Ascending aorta (tissue), 2 donors: Measurements from ENCODE around the gene TMEM116. TPM values are rescaled to one million over a fixed set of nuclear protein-coding genes. Genes with fewer than 3 reads are reported as not detected.
"Not testable (repeated sequence)": the region's sequence is repeated elsewhere in the genome, so short reads cannot be mapped to it uniquely, and the experiment has no call there.

ENCODE experiments used
- DNase-seq, 2 donors: peaks; one replicate each; pipeline ENCODE4 v3.0.0-alpha.2; 2019; ENCODE audit warnings: low spot score in 2 of 2
- H3K27ac ChIP-seq, 2 donors: fragments of 200-600 bp; sonication (generic); one replicate each; pipeline ENCODE4 v1.5.1; 2016 to 2017; ENCODE audit warnings: mild to moderate bottlenecking in 1 of 2
- H3K27me3 ChIP-seq: fragments of 200-600 bp; sonication (generic); one replicate; pipeline ENCODE4 v1.5.1; 2017
- H3K36me3 ChIP-seq, 2 donors: fragments of 200-600 bp; sonication (generic); one replicate each; pipeline ENCODE4 v1.5.1; 2016
- H3K4me1 ChIP-seq, 2 donors: fragments of 200-600 bp; sonication (generic); one replicate each; pipeline ENCODE4 v1.5.1; 2016 to 2017; ENCODE audit warnings: mild to moderate bottlenecking in 1 of 2
- H3K4me3 ChIP-seq, 2 donors: fragments of 200-600 bp; sonication (generic); one replicate each; pipeline ENCODE4 v1.5.1; 2016 to 2017; ENCODE audit warnings: mild to moderate bottlenecking in 1 of 2
- H3K9me3 ChIP-seq, 2 donors: fragments of 200-600 bp; sonication (generic); one replicate each; pipeline ENCODE4 v1.5.1; 2016
- CTCF ChIP-seq, 3 experiments: fragments of 200-600 bp in 2 of 3; fragments of 450-650 bp in 1 of 3; sonication (generic) in 2 of 3; IDR thresholded peaks; one replicate each; pipeline ENCODE4 v1.5.1; 2016 to 2019; ENCODE audit warnings: antibody characterized with exemption in 3 of 3, mild to moderate bottlenecking in 1 of 3, moderate library complexity in 1 of 3
- intact Hi-C: fragments of 100-400 bp; cut with DNase I; formaldehyde crosslinking; loops from one replicate; pipeline ENCODE4 v1.15.1; 2023
- total RNA-seq: library from RNA; depleted of rRNA; stranded (reverse); fragments of >200 nt; gene quantifications from one replicate; pipeline ENCODE4 v1.1.0, GENCODE V29; 2016

TMEM116 gene
- total RNA-seq, 1 donor from 2014 or later: 2.2 TPM

GRCh38 chr12:111998015-111998414 is 14.9 kb downstream of the TMEM116 start:
- no peak for TF ChIP-seq CTCF (IDR thresholded peaks at IDR 0.05)
- Histone ChIP-seq H3K4me3 (no peak overlapping the region), H3K27me3 (no peaks in the 10 kb centered on the region), H3K36me3 (no peaks in the 10 kb centered on the region), H3K9me3 (no peaks in the 10 kb centered on the region), H3K4me1 (peaks cover 0 to 26% of the 10 kb centered on the region in 2 donors), H3K27ac (peak overlapping the region; percentile 55 to 62)
- intact Hi-C loops: no loop called here
- no peak for DNase-seq

GRCh38 chr12:111997300-111997699 is 15.7 kb downstream of the TMEM116 start:
- no peak for DNase-seq
- H3K27ac ChIP-seq: peak overlapping the region; percentile 55 to 62
- no peaks in the 10 kb centered on the region for H3K36me3 ChIP-seq
- no peaks in the 10 kb centered on the region for H3K9me3 ChIP-seq
- H3K4me1 ChIP-seq: peaks cover 0 to 26% of the 10 kb centered on the region in 2 donors
- TF ChIP-seq CTCF (IDR thresholded peaks at IDR 0.05): no peak
- H3K27me3 ChIP-seq: no peaks in the 10 kb centered on the region
- intact Hi-C loops: no loop called here
- no peak overlapping the region for H3K4me3 ChIP-seq

GRCh38 chr12:111995782-111996480 is 17.0 kb downstream of the TMEM116 start:
- intact Hi-C loops: no loop called here
- TF ChIP-seq CTCF (IDR thresholded peaks at IDR 0.05): no peak
- H3K27me3 ChIP-seq: no peaks in the 10 kb centered on the region
- peaks cover 0 to 14% of the 10 kb centered on the region in 2 donors for H3K4me1 ChIP-seq
- no peaks in the 10 kb centered on the region for H3K36me3 ChIP-seq
- no peak for DNase-seq
- H3K4me3 ChIP-seq: no peak overlapping the region
- H3K9me3 ChIP-seq: no peaks in the 10 kb centered on the region
- H3K27ac ChIP-seq: no peak overlapping the region

- H3K36me3 ChIP-seq, intact Hi-C loops, H3K4me3 ChIP-seq, DNase-seq, H3K27ac ChIP-seq, H3K9me3 ChIP-seq, H3K27me3 ChIP-seq: not testable (repeated sequence)
- peaks cover 0 to 11% of the 10 kb centered on the region in 2 donors for H3K4me1 ChIP-seq
These were observed 18.5 kb downstream of the TMEM116 start for GRCh38 chr12:111994211-111995111.

GRCh38 chr12:111993292-111994150 is 19.4 kb downstream of the TMEM116 start:
- intact Hi-C loops: no loop called here

More at GRCh38 chr12:111993292-111994150, 19.4 kb downstream of the TMEM116 start:
- Histone ChIP-seq H3K4me3 (no peak overlapping the region), H3K4me1 (peaks cover 0 to 11% of the 10 kb centered on the region in 2 donors), H3K27ac (no peak overlapping the region), H3K27me3 (no peaks in the 10 kb centered on the region), H3K36me3 (peaks cover 0 to 5% of the 10 kb centered on the region in 2 donors), H3K9me3 (no peaks in the 10 kb centered on the region)
- TF ChIP-seq CTCF (IDR thresholded peaks at IDR 0.05): no peak
- DNase-seq: no peak
